Measurements from ENCODE around the gene SCAI. TPM values are rescaled to one million over a fixed set of nuclear protein-coding genes. Genes with fewer than 3 reads are reported as not detected.
A peak's percentile ranks its signal among the peaks of the same experiment; 100 is the strongest.

The SCAI gene
- total and polyA plus RNA-seq, 9 of the 15 experiments (the other 6 are each of a cell fraction or from before 2014, with no cell fraction given), result 0.70 to 12.4 (median 4.2) TPM

- no peak; the same call in 1 of the 2 replicates for TF ChIP-seq ZNF592 (IDR thresholded peaks at IDR 0.05)
- TF ChIP-seq GATA2 (CRISPR knock-in tag; IDR thresholded peaks at IDR 0.05), result no peak
- TF ChIP-seq ZNF431 (CRISPR knock-in tag; IDR thresholded peaks at IDR 0.05), result no peak
- TF ChIP-seq NR2C2 (CRISPR knock-in tag; IDR thresholded peaks at IDR 0.05), result peak; percentile 72
- TF ChIP-seq NR2C2 (tag; IDR thresholded peaks at IDR 0.05), result peak; percentile 91
- 0 out of 2 replicates have a peak, but pooled peaks have one; percentile 36 for TF ChIP-seq CTBP1 (IDR thresholded peaks at IDR 0.05; ENCODE audit: borderline replicate concordance)
- TF ChIP-seq ZNF507 (tag; conservative IDR thresholded peaks at IDR 0.05), result no peak
- TF ChIP-seq RUNX1 (IDR thresholded peaks at IDR 0.05; ENCODE audit: low read depth), result no peak
- TF ChIP-seq, protein P1, sequence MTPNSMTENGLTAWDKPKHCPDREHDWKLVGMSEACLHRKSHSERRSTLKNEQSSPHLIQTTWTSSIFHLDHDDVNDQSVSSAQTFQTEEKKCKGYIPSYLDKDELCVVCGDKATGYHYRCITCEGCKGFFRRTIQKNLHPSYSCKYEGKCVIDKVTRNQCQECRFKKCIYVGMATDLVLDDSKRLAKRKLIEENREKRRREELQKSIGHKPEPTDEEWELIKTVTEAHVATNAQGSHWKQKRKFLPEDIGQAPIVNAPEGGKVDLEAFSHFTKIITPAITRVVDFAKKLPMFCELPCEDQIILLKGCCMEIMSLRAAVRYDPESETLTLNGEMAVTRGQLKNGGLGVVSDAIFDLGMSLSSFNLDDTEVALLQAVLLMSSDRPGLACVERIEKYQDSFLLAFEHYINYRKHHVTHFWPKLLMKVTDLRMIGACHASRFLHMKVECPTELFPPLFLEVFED (CRISPR knock-in tag; conservative IDR thresholded peaks at IDR 0.05), result no peak
- TF ChIP-seq NFRKB (IDR thresholded peaks at IDR 0.05; ENCODE audit: low read depth), result 0 out of 2 replicates have a peak, but pooled peaks have one; percentile 47
- no peak for TF ChIP-seq NFATC3 (IDR thresholded peaks at IDR 0.05)
- TF ChIP-seq PURB (CRISPR knock-in tag; IDR thresholded peaks at IDR 0.05; ENCODE audit: low read depth), result no peak
- TF ChIP-seq RBBP5 (IDR thresholded peaks at IDR 0.05; ENCODE audit: borderline replicate concordance, insufficient read depth, low read length, poor library complexity, severe bottlenecking), result peak; percentile 99
- no peak for TF ChIP-seq ZNF780A (CRISPR knock-in tag; IDR thresholded peaks at IDR 0.05)
- TF ChIP-seq ZNF583 (CRISPR knock-in tag; IDR thresholded peaks at IDR 0.05), result no peak
- TF ChIP-seq CTCF (IDR thresholded peaks at IDR 0.05 in 2 of 3, conservative IDR thresholded peaks at IDR 0.05 in 1 of 3; ENCODE audit: insufficient read depth in 2 of 3, low read depth in 1 of 3, low read length in 3 of 3), result peak; percentile 78 to 91 (median 79)
- TF ChIP-seq POLR2B (IDR thresholded peaks at IDR 0.05; ENCODE audit: low read depth, partially characterized antibody), result peak; percentile 72
- no peak for TF ChIP-seq ZNF23 (CRISPR knock-in tag; IDR thresholded peaks at IDR 0.05)
- TF ChIP-seq, protein P2, sequence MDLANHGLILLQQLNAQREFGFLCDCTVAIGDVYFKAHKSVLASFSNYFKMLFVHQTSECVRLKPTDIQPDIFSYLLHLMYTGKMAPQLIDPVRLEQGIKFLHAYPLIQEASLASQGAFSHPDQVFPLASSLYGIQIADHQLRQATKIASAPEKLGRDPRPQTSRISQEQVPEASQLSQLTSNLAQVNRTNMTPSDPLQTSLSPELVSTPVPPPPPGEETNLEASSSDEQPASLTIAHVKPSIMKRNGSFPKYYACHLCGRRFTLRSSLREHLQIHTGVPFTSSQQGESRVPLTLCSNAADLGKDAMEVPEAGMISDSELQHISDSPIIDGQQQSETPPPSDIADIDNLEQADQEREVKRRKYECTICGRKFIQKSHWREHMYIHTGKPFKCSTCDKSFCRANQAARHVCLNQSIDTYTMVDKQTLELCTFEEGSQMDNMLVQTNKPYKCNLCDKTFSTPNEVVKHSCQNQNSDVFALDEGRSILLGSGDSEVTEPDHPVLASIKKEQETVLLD (IDR thresholded peaks at IDR 0.05), result peak; percentile 87
Observed at GRCh38 chr9:125189361-125190289, 46.3 kb upstream of the SCAI start, which contains the start of gene PPP6C (continued).

All from K562 (cell line).